Neutrophil (primary cell): ENCODE data around the gene GALNT9.

Source experiments
- H3K27ac ChIP-seq: fragments of 200-600 bp; sonication (generic); 2 replicates; pipeline ENCODE4 v1.5.1; 2016; ENCODE audit warnings: mild to moderate bottlenecking, moderate library complexity
- H3K27me3 ChIP-seq: fragments of 200-600 bp; sonication (generic); 2 replicates; pipeline ENCODE4 v1.6.0; 2016; ENCODE audit warnings: mild to moderate bottlenecking
- H3K36me3 ChIP-seq: fragments of 200-600 bp; sonication (generic); 2 replicates; pipeline ENCODE4 v1.5.1; 2017
- H3K4me1 ChIP-seq, 2 experiments: fragments of 200-600 bp in 1 of 2; sonication (generic) in 1 of 2; 1 replicate in 1 of 2; 2 replicates in 1 of 2; pipeline versions ENCODE4 v1.5.1 to v1.6.1; 2013 to 2016; ENCODE audit warnings: low read depth in 1 of 2, low read length in 1 of 2, mild to moderate bottlenecking in 1 of 2, moderate library complexity in 1 of 2; ENCODE audit not compliant: control insufficient read depth in 1 of 2, insufficient read depth in 1 of 2
- H3K4me3 ChIP-seq, 2 experiments: fragments of 200-600 bp in 1 of 2; sonication (generic) in 1 of 2; 1 replicate in 1 of 2; 2 replicates in 1 of 2; pipeline ENCODE4 v1.5.1; 2013 to 2016; ENCODE audit warnings: low read depth in 1 of 2, low read length in 1 of 2, mild to moderate bottlenecking in 1 of 2, moderate library complexity in 1 of 2
- H3K9me3 ChIP-seq: fragments of 200-600 bp; sonication (generic); 2 replicates; pipeline ENCODE4 v1.5.1; 2016
- CTCF ChIP-seq: fragments of 200-600 bp; sonication (generic); IDR thresholded peaks from 2 replicates; pipeline ENCODE4 v1.5.1; 2016; ENCODE audit warnings: antibody characterized with exemption

Gene GALNT9

GRCh38 chr12:132206046-132206434 lies 123.3 kb downstream of the GALNT9 start:
- no peak for TF ChIP-seq CTCF
- Histone ChIP-seq H3K9me3 (no peaks in the 10 kb centered on the region), H3K36me3 (no peaks in the 10 kb centered on the region), H3K4me3 (no peak overlapping the region), H3K27me3 (peaks cover 54% of the 10 kb centered on the region), H3K27ac (no peak overlapping the region), H3K4me1 (no peaks in the 10 kb centered on the region)

DNA sequence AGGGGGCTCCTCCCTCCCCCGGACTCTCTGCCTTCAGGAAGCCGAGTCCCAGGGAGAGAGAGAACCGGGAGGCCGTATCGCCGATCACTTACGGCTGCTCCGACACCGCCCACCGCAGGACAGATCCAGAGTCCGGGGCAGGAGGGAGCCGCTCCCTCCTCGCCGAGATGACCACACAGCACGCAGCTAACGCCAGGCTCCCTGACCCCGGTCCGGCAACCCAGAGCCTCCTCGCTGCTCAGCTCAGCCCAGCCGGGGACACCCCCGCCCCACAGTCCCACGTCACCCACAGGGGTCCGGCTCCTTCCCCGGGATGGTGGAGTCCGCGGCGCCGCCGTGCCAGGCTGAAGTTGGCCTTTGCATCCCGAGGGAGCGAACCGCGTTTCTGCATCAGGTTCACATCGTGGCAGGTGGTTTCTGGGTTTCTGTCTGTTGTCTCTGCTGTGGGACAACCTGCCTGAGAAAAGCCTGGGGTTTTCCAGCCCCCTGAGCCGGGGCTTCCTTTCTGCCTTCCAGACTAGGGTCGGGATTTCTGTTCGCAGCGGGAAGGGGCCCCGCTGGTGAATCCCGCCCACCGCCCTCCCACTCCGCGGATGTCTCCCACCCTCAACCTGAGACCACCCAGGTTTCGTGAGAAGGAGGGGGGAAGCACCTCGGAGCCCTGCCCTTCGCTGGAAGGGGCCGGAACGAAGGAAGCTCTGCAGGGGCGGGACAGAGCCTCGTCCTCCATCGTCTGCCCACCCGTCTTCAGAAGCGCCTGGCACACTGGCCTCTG lies 123.9 kb downstream of the GALNT9 start:
- Histone ChIP-seq H3K36me3 (no peaks in the 10 kb centered on the region), H3K4me1 (no peaks in the 10 kb centered on the region), H3K4me3 (no peak overlapping the region), H3K27ac (no peak overlapping the region), H3K9me3 (no peaks in the 10 kb centered on the region), H3K27me3 (peaks cover 54% of the 10 kb centered on the region)
- TF ChIP-seq CTCF, result no peak

DNA sequence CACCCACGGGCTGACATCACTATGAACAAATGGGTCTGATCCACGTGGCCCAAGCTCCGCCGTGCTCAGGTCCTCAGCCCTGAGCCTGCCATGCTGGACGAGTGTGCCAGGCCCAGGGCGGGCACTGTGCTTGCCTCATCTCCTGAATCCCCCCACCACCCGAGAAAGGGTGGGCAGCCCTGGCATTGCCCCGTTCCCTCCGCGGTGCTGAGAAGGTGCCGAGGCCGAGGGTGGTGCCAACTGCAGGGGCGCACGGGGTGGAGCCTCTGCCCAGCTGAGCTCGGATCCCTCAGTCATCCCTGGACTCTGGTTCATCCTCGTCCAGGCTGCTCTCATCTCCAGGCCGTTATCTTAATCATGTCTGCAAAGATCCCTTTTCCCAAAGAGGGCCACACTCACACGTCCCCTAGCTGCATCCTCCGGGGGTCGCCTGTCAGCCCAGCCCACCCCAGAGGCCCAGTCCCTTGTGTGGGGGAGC lies 124.6 kb downstream of the GALNT9 start:
- Histone ChIP-seq H3K27ac (no peak overlapping the region), H3K9me3 (no peaks in the 10 kb centered on the region), H3K36me3 (no peaks in the 10 kb centered on the region), H3K27me3 (peaks cover 54% of the 10 kb centered on the region), H3K4me3 (no peak overlapping the region), H3K4me1 (no peaks in the 10 kb centered on the region)
- TF ChIP-seq CTCF, result no peak

GRCh38 chr12:132204063-132204792 lies 125.2 kb downstream of the GALNT9 start:
- no peak for TF ChIP-seq CTCF
- H3K4me1 ChIP-seq, result no peaks in the 10 kb centered on the region

DNA sequence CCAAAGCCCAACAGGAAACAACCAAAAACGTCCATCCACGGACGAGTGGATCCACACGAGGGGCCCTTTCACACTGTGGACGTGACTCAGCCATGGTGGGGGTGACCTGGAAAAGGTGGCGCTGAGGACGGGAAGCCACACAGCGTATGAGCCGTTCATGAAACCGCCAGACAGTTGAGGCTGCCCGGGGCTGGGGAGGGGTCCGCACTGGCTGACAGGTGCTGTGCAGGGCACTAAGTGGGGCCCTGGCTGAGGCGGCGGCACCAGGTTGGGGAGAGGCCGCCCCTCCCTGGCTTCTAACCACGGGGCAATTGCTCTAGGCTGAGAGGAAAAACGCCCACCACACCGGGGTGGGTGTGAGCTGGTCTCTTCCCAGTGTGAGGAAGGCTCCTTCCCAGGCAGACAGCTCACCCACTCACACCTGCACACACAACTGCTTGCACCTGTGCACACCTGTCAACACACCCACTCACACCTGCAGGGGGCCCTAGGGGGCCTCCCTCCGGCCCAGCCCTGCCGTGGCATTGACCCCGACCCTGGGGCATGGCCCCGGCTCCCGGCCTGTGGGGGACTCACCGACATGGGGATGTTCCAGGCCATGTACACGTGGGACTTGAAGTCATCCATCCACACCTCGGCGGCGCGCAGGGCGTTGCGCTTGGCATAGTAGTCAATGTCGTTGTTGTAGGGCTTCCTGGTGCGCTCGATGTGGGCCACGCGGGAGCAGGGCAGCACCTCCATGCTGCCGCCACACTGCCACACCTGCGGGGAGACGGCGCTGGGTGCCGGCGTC lies 126.3 kb downstream of the GALNT9 start:
- no peak for TF ChIP-seq CTCF
- H3K27ac ChIP-seq, result no peak overlapping the region
- no peaks in the 10 kb centered on the region for H3K4me1 ChIP-seq
- no peaks in the 10 kb centered on the region for H3K36me3 ChIP-seq
- no peaks in the 10 kb centered on the region for H3K9me3 ChIP-seq
- H3K4me3 ChIP-seq, result no peak overlapping the region
- peaks cover 53% of the 10 kb centered on the region for H3K27me3 ChIP-seq

More at GRCh38 chr12:132204063-132204792, 125.2 kb downstream of the GALNT9 start:
- H3K36me3 ChIP-seq, result no peaks in the 10 kb centered on the region
- H3K27me3 ChIP-seq, result peaks cover 54% of the 10 kb centered on the region
- no peak overlapping the region for H3K4me3 ChIP-seq
- no peak overlapping the region for H3K27ac ChIP-seq
- H3K9me3 ChIP-seq, result no peaks in the 10 kb centered on the region
